Fibroblast of lung (primary cell): ENCODE results near the gene PAK4. TPM values are rescaled to one million over a fixed set of nuclear protein-coding genes. Genes with fewer than 3 reads are reported as not detected.

ENCODE experiments used
- DNase-seq, 2 donors: peaks; one replicate each; pipeline versions ENCODE4 v3.0.0 to v3.0.0-alpha.2; 2010; ENCODE audit warnings: low read depth in 2 of 2
- H2AFZ ChIP-seq: 2 replicates; pipeline ENCODE4 v1.5.1; 2012; ENCODE audit warnings: low read length, control low read depth, inconsistent platforms
- H3K27ac ChIP-seq: 2 replicates; pipeline ENCODE4 v1.5.1; 2011; ENCODE audit warnings: low read length, control low read depth; ENCODE audit not compliant: insufficient read depth
- H3K27me3 ChIP-seq: 2 replicates; pipeline ENCODE4 v1.5.1; 2011; ENCODE audit warnings: mild to moderate bottlenecking, low read length; ENCODE audit not compliant: control insufficient read depth, insufficient read depth
- H3K36me3 ChIP-seq: 2 replicates; pipeline ENCODE4 v1.5.1; 2011; ENCODE audit warnings: low read length; ENCODE audit not compliant: control insufficient read depth, insufficient read depth
- H3K4me1 ChIP-seq: 2 replicates; pipeline ENCODE4 v1.5.1; 2011; ENCODE audit warnings: low read length; ENCODE audit not compliant: control insufficient read depth, insufficient read depth; ENCODE audit errors: extremely low read depth
- H3K4me2 ChIP-seq: 2 replicates; pipeline ENCODE4 v1.5.1; 2011; ENCODE audit warnings: low read length, control low read depth; ENCODE audit not compliant: insufficient read depth; ENCODE audit errors: extremely low read depth
- H3K4me3 ChIP-seq, 4 experiments: fragments of 200-600 bp in 1 of 4; sonication (generic) in 1 of 4; replicated peaks in 1 of 4; 2 replicates each; pipeline ENCODE4 v1.5.1; 2011 to 2016; ENCODE audit warnings: low read length in 4 of 4, low read depth in 3 of 4, mild to moderate bottlenecking in 3 of 4, control low read depth in 2 of 4, inconsistent platforms in 1 of 4, mixed read lengths in 1 of 4; ENCODE audit not compliant: insufficient read depth in 1 of 4; ENCODE audit errors: control extremely low read depth in 1 of 4
- H3K79me2 ChIP-seq: 2 replicates; pipeline ENCODE4 v1.5.1; 2012; ENCODE audit warnings: mild to moderate bottlenecking, low read length, inconsistent platforms; ENCODE audit not compliant: control insufficient read depth, insufficient read depth
- H3K9ac ChIP-seq: 2 replicates; pipeline ENCODE4 v1.5.1; 2011; ENCODE audit warnings: mild to moderate bottlenecking, low read length, control low read depth; ENCODE audit not compliant: insufficient read depth
- H3K9me3 ChIP-seq: 2 replicates; pipeline ENCODE4 v1.5.1; 2012; ENCODE audit warnings: low read depth, low read length; ENCODE audit not compliant: control insufficient read depth, insufficient read depth
- H4K20me1 ChIP-seq: 2 replicates; pipeline ENCODE4 v1.5.1; 2011; ENCODE audit warnings: low read length; ENCODE audit not compliant: control insufficient read depth, insufficient read depth; ENCODE audit errors: extremely low read depth
- CTCF ChIP-seq, 2 donors: IDR thresholded peaks in 1 of 2; conservative IDR thresholded peaks in 1 of 2; 1 replicate in 1 of 2; 2 replicates in 1 of 2; pipeline ENCODE4 v1.5.1; 2011 to 2012; ENCODE audit warnings: low read length in 2 of 2, control low read depth in 1 of 2, inconsistent platforms in 1 of 2, low read depth in 1 of 2, mild to moderate bottlenecking in 1 of 2
- EZH2 ChIP-seq: IDR thresholded peaks from 2 replicates; pipeline ENCODE4 v1.5.1; 2012; ENCODE audit warnings: low read length, control low read depth, mild to moderate bottlenecking; ENCODE audit errors: missing control alignments
- polyA plus RNA-seq, 2 donors: library from polyadenylated mRNA; depleted of rRNA in 1 of 2; stranded (reverse) in 1 of 2; unstranded in 1 of 2; fragments of >200 nt; gene quantifications; 2 replicates each; pipeline ENCODE4 v1.2.1, GENCODE V29; 2011 to 2012; ENCODE audit warnings: missing spikeins in 1 of 2
- total RNA-seq: library from RNA; depleted of rRNA; stranded (reverse); fragments of >200 nt; gene quantifications from 2 replicates; pipeline ENCODE4 v1.2.1, GENCODE V29; 2014

The PAK4 gene
- total and polyA plus RNA-seq, 2 donors (not counting 1 experiment from before 2014, with no cell fraction given), result 4.6 to 8.4 TPM

- Histone ChIP-seq H3K27me3 (no peaks in the 10 kb centered on the region), H3K9me3 (no peaks in the 10 kb centered on the region), H3K27ac (no peak overlapping the region), H3K4me2 (no peak overlapping the region), H3K9ac (no peak overlapping the region), H3K36me3 (no peaks in the 10 kb centered on the region), H3K4me1 (no peaks in the 10 kb centered on the region), H3K4me3 (no peak overlapping the region), H3K79me2 (no peaks in the 10 kb centered on the region), H2AFZ (no peak overlapping the region), H4K20me1 (no peaks in the 10 kb centered on the region)
- TF ChIP-seq CTCF (conservative IDR thresholded peaks at IDR 0.05 in 1 of 2, IDR thresholded peaks at IDR 0.05 in 1 of 2; ENCODE audit: low read depth in 1 of 2, low read length in 2 of 2) (no peak), EZH2 (no peak)
- DNase-seq, result no peak
Observed at GRCh38 chr19:39188960-39189359, 63.4 kb downstream of the PAK4 start.

GRCh38 chr19:39190768-39191167 is 65.2 kb downstream of the PAK4 start:
- no peak overlapping the region for H3K9ac ChIP-seq
- no peak overlapping the region for H2AFZ ChIP-seq
- H3K79me2 ChIP-seq, result no peaks in the 10 kb centered on the region
- no peaks in the 10 kb centered on the region for H3K36me3 ChIP-seq
- no peak overlapping the region for H3K4me3 ChIP-seq
- DNase-seq, result no peak
- H3K4me1 ChIP-seq, result no peaks in the 10 kb centered on the region
- no peak overlapping the region for H3K27ac ChIP-seq
- no peaks in the 10 kb centered on the region for H4K20me1 ChIP-seq
- H3K27me3 ChIP-seq, result peaks cover 7% of the 10 kb centered on the region
- no peak for TF ChIP-seq EZH2
- TF ChIP-seq CTCF (conservative IDR thresholded peaks at IDR 0.05 in 1 of 2, IDR thresholded peaks at IDR 0.05 in 1 of 2; ENCODE audit: low read depth in 1 of 2, low read length in 2 of 2), result no peak
- H3K4me2 ChIP-seq, result no peak overlapping the region
- no peaks in the 10 kb centered on the region for H3K9me3 ChIP-seq

GRCh38 chr19:39192846-39193245 is 67.3 kb downstream of the PAK4 start:
- Histone ChIP-seq H3K9me3 (no peaks in the 10 kb centered on the region), H3K27me3 (peaks cover 27% of the 10 kb centered on the region), H3K79me2 (no peaks in the 10 kb centered on the region), H3K36me3 (no peaks in the 10 kb centered on the region), H3K4me2 (no peak overlapping the region), H3K4me3 (no peak overlapping the region), H2AFZ (no peak overlapping the region), H3K4me1 (no peaks in the 10 kb centered on the region), H4K20me1 (no peaks in the 10 kb centered on the region), H3K27ac (no peak overlapping the region), H3K9ac (no peak overlapping the region)
- no peak for DNase-seq
- TF ChIP-seq EZH2 (no peak), CTCF (conservative IDR thresholded peaks at IDR 0.05 in 1 of 2, IDR thresholded peaks at IDR 0.05 in 1 of 2; ENCODE audit: low read depth in 1 of 2, low read length in 2 of 2) (no peak)
